Keratinocyte (primary cell): ENCODE results near the gene STARD5.

ENCODE experiments used
- EZH2 ChIP-seq: IDR thresholded peaks from one replicate; pipeline ENCODE4 v1.6.1; 2012; ENCODE audit warnings: inconsistent platforms, mild to moderate bottlenecking, low read length, moderate library complexity
- TF ChIP-seq, protein P1 (sequence below), 3 experiments: IDR thresholded peaks in 1 of 3; conservative IDR thresholded peaks in 1 of 3; optimal IDR thresholded peaks in 1 of 3; 2 replicates in 2 of 3; 3 replicates in 1 of 3; pipeline versions ENCODE3 to v1.5.1; 2011; ENCODE audit warnings: low read length in 3 of 3, mild to moderate bottlenecking in 3 of 3, moderate library complexity in 2 of 3, control low read depth in 1 of 3, inconsistent platforms in 1 of 3; ENCODE audit not compliant: insufficient read depth in 2 of 3; ENCODE audit errors: extremely low read depth in 1 of 3

DNA sequence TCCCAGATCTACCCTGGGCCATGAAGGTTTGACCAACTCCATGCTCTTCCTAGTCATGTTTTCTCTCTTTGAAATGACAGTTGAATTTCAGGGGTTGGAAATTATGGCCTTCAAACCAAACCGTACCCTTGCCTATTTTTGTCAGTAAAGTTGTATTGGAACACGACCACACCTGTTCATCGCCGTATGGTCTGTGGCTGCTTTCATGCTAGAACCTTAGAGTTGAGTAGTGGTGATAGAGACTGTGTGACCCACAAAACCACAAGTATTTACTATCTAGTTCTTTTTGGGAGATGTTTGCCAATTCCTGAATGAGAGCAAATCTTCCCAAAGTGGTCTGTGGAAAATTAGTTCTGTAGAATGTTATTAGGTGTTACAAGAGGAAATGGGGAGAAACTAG, 24.0 kb upstream of the STARD5 start:
- TF ChIP-seq, protein P1, sequence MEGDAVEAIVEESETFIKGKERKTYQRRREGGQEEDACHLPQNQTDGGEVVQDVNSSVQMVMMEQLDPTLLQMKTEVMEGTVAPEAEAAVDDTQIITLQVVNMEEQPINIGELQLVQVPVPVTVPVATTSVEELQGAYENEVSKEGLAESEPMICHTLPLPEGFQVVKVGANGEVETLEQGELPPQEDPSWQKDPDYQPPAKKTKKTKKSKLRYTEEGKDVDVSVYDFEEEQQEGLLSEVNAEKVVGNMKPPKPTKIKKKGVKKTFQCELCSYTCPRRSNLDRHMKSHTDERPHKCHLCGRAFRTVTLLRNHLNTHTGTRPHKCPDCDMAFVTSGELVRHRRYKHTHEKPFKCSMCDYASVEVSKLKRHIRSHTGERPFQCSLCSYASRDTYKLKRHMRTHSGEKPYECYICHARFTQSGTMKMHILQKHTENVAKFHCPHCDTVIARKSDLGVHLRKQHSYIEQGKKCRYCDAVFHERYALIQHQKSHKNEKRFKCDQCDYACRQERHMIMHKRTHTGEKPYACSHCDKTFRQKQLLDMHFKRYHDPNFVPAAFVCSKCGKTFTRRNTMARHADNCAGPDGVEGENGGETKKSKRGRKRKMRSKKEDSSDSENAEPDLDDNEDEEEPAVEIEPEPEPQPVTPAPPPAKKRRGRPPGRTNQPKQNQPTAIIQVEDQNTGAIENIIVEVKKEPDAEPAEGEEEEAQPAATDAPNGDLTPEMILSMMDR (optimal IDR thresholded peaks at IDR 0.05 in 1 of 3, IDR thresholded peaks at IDR 0.05 in 1 of 3, conservative IDR thresholded peaks at IDR 0.05 in 1 of 3; ENCODE audit: extremely low read depth in 1 of 3, insufficient read depth in 2 of 3, low read length in 3 of 3): no peak
- no peak for TF ChIP-seq EZH2
